Keratinocyte (primary cell): Measurements from ENCODE around the gene PLXNB2. TPM values are rescaled to one million over a fixed set of nuclear protein-coding genes. Genes with fewer than 3 reads are reported as not detected.

Experiments used
- DNase-seq: peaks from one replicate; pipeline ENCODE4 v3.0.0-alpha.2; 2011; ENCODE audit warnings: low read depth, missing footprints, low spot score
- FAIRE-seq: peaks from 2 replicates; lab custom pipeline; 2011; peaks lifted over from hg19 to GRCh38; lab: Jason Lieb, UNC
- H2AFZ ChIP-seq: 2 replicates; pipeline ENCODE4 v1.6.0; 2012; ENCODE audit warnings: low read length, control low read depth, inconsistent platforms; ENCODE audit not compliant: control insufficient read depth
- H3K27ac ChIP-seq: 2 replicates; pipeline ENCODE4 v1.5.1; 2011; ENCODE audit warnings: low read length; ENCODE audit not compliant: control insufficient read depth, insufficient read depth
- H3K27me3 ChIP-seq: 3 replicates; pipeline ENCODE4 v1.6.0; 2011; ENCODE audit warnings: low read length; ENCODE audit not compliant: control insufficient read depth, insufficient read depth; ENCODE audit errors: extremely low read depth
- H3K36me3 ChIP-seq, 2 experiments: 2 replicates in 1 of 2; 3 replicates in 1 of 2; pipeline ENCODE4 v1.5.1; 2011; ENCODE audit warnings: low read length in 2 of 2, mild to moderate bottlenecking in 1 of 2; ENCODE audit not compliant: control insufficient read depth in 2 of 2, insufficient read depth in 2 of 2; ENCODE audit errors: extremely low read depth in 1 of 2
- H3K4me1 ChIP-seq: 3 replicates; pipeline ENCODE4 v1.5.1; 2011; ENCODE audit warnings: low read length; ENCODE audit not compliant: control insufficient read depth, insufficient read depth; ENCODE audit errors: extremely low read depth
- H3K4me2 ChIP-seq: 3 replicates; pipeline ENCODE4 v1.6.0; 2011; ENCODE audit warnings: low read depth, low read length; ENCODE audit not compliant: control insufficient read depth, insufficient read depth; ENCODE audit errors: extremely low read depth
- H3K4me3 ChIP-seq, 3 experiments: fragments of 200-600 bp in 1 of 3; sonication (generic) in 1 of 3; 2 replicates in 2 of 3; 3 replicates in 1 of 3; pipeline ENCODE4 v1.5.1; 2011 to 2016; ENCODE audit warnings: low read length in 3 of 3, mild to moderate bottlenecking in 3 of 3, control low read depth in 2 of 3, inconsistent platforms in 1 of 3, low read depth in 1 of 3, mixed read lengths in 1 of 3, mixed run types in 1 of 3, moderate library complexity in 1 of 3; ENCODE audit not compliant: control insufficient read depth in 2 of 3, insufficient read depth in 2 of 3; ENCODE audit errors: extremely low read depth in 1 of 3
- H3K79me2 ChIP-seq: 2 replicates; pipeline ENCODE4 v1.6.0; 2012; ENCODE audit warnings: low read length; ENCODE audit not compliant: control insufficient read depth, insufficient read depth
- H3K9ac ChIP-seq: 3 replicates; pipeline ENCODE4 v1.6.0; 2011; ENCODE audit warnings: low read length; ENCODE audit not compliant: control insufficient read depth, insufficient read depth; ENCODE audit errors: extremely low read depth
- H3K9me1 ChIP-seq: 3 replicates; pipeline ENCODE4 v1.6.0; 2011; ENCODE audit warnings: low read length; ENCODE audit not compliant: control insufficient read depth, insufficient read depth; ENCODE audit errors: extremely low read depth
- H3K9me3 ChIP-seq: 2 replicates; pipeline ENCODE4 v1.5.1; 2012; ENCODE audit warnings: low read depth, low read length; ENCODE audit not compliant: control insufficient read depth
- H4K20me1 ChIP-seq: 3 replicates; pipeline ENCODE4 v1.6.0; 2011; ENCODE audit warnings: low read length; ENCODE audit not compliant: control insufficient read depth, insufficient read depth; ENCODE audit errors: extremely low read depth
- CTCF ChIP-seq, 3 experiments: IDR thresholded peaks in 1 of 3; conservative IDR thresholded peaks in 1 of 3; optimal IDR thresholded peaks in 1 of 3; 2 replicates in 2 of 3; 3 replicates in 1 of 3; pipeline versions ENCODE3 to v1.5.1; 2011; ENCODE audit warnings: low read length in 3 of 3, mild to moderate bottlenecking in 3 of 3, moderate library complexity in 2 of 3, control low read depth in 1 of 3, inconsistent platforms in 1 of 3; ENCODE audit not compliant: insufficient read depth in 2 of 3; ENCODE audit errors: extremely low read depth in 1 of 3
- EZH2 ChIP-seq: IDR thresholded peaks from one replicate; pipeline ENCODE4 v1.6.1; 2012; ENCODE audit warnings: inconsistent platforms, mild to moderate bottlenecking, low read length, moderate library complexity
- dilution Hi-C: fragments of 300-500 bp; cut with MboI; formaldehyde crosslinking; loops from one replicate; pipeline ENCODE4 v1.7.0; 2020; ENCODE audit warnings: low sequenced_read_pairs; ENCODE audit not compliant: extremely low pct_ligation_motif_present
- polyA plus RNA-seq, 5 experiments: library from polyadenylated mRNA; depleted of rRNA in 3 of 5; stranded (reverse) in 3 of 5; stranded (forward) in 1 of 5; unstranded in 1 of 5; fragments of >200 nt; gene quantifications; 1 replicate in 1 of 5; 2 replicates in 3 of 5; 3 replicates in 1 of 5; pipeline versions ENCODE4 v1.2.1 to v1.2.3, GENCODE V29; 2011 to 2012; ENCODE audit warnings: missing spikeins in 2 of 5, low read depth in 1 of 5, low replicate concordance in 1 of 5

Gene PLXNB2
- polyA plus RNA-seq, 1 donor (not counting 4 experiments of a cell fraction or from before 2014, with no cell fraction given) = 44.3 TPM

- dilution Hi-C loops = no loop called here
- Histone ChIP-seq H3K9ac (no peak overlapping the region), H3K9me3 (no peaks in the 10 kb centered on the region), H3K9me1 (no peaks in the 10 kb centered on the region), H3K79me2 (peaks cover 20% of the 10 kb centered on the region), H2AFZ (no peak overlapping the region), H3K27ac (no peak overlapping the region), H3K27me3 (peaks cover 4% of the 10 kb centered on the region), H4K20me1 (no peaks in the 10 kb centered on the region), H3K4me3 (no peak overlapping the region), H3K36me3 (no peaks in the 10 kb centered on the region), H3K4me1 (peaks cover 15% of the 10 kb centered on the region), H3K4me2 (no peak overlapping the region)
- DNase-seq (no peak), FAIRE-seq (no peak)
- TF ChIP-seq CTCF (optimal IDR thresholded peaks at IDR 0.05 in 1 of 3, IDR thresholded peaks at IDR 0.05 in 1 of 3, conservative IDR thresholded peaks at IDR 0.05 in 1 of 3; ENCODE audit: extremely low read depth in 1 of 3, insufficient read depth in 2 of 3, low read length in 3 of 3) = no peak
These were observed 1.6 kb upstream of the PLXNB2 start for GRCh38 chr22:50308986-50309600.

GRCh38 chr22:50308597-50308935 lies 1.1 kb upstream of the PLXNB2 start:
- H2AFZ ChIP-seq = no peak overlapping the region
- TF ChIP-seq CTCF (optimal IDR thresholded peaks at IDR 0.05 in 1 of 3, IDR thresholded peaks at IDR 0.05 in 1 of 3, conservative IDR thresholded peaks at IDR 0.05 in 1 of 3; ENCODE audit: extremely low read depth in 1 of 3, insufficient read depth in 2 of 3, low read length in 3 of 3) (no peak), EZH2 (no peak)
- no peak overlapping the region for H3K4me2 ChIP-seq
- dilution Hi-C loops = no loop called here
- peaks cover 26% of the 10 kb centered on the region for H3K79me2 ChIP-seq
- peaks cover 20% of the 10 kb centered on the region for H3K4me1 ChIP-seq
- H3K27ac ChIP-seq = no peak overlapping the region
- H4K20me1 ChIP-seq = no peaks in the 10 kb centered on the region
- no peaks in the 10 kb centered on the region for H3K9me1 ChIP-seq
- H3K9ac ChIP-seq = no peak overlapping the region
- DNase-seq = no peak
- H3K4me3 ChIP-seq = no peak overlapping the region
- no peaks in the 10 kb centered on the region for H3K9me3 ChIP-seq
- H3K36me3 ChIP-seq = no peaks in the 10 kb centered on the region
- peaks cover 4% of the 10 kb centered on the region for H3K27me3 ChIP-seq
- FAIRE-seq = no peak
